Loucy (cell line): Measurements from ENCODE around the gene GAL3ST3.

ENCODE experiments used
- CTCF ChIP-seq: fragments of 200-600 bp; sonication (generic); conservative IDR thresholded peaks from 2 replicates; pipeline ENCODE4 v1.5.1; 2014; ENCODE audit warnings: mild to moderate bottlenecking, antibody characterized with exemption, low read length
- EZH2phosphoT487 ChIP-seq: fragments of 200-600 bp; IDR thresholded peaks from 2 replicates; pipeline ENCODE4 v1.6.1; 2018; ENCODE audit warnings: antibody characterized with exemption, mild to moderate bottlenecking, moderate library complexity, borderline replicate concordance

DNA sequence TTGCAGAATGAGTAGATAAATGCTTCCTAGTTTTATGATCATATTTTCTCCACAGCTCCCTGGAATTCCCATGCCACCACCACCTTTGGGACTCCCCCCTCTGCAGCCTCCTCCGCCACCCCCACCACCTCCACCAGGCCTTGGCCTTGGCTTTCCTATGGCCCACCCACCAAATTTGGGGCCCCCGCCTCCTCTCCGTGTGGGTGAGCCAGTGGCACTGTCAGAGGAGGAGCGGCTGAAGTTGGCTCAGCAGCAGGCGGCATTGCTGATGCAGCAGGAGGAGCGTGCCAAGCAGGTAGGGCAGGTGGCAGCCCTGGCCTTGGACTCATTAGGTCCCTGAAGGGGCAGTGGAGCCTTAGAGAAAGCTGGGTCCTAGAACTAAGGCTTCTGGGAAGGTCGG lies 6.1 kb upstream of the GAL3ST3 start:
- TF ChIP-seq CTCF (no peak), EZH2phosphoT487 (no peak)
